Measurements from ENCODE around the gene TXNDC11. TPM values are rescaled to one million over a fixed set of nuclear protein-coding genes. Genes with fewer than 3 reads are reported as not detected.

TXNDC11 gene
- total and polyA plus RNA-seq, 10 of the 15 experiments (the other 5 are each of a cell fraction or from before 2014, with no cell fraction given): 1.7 to 86.7 (median 54.4) TPM

DNA sequence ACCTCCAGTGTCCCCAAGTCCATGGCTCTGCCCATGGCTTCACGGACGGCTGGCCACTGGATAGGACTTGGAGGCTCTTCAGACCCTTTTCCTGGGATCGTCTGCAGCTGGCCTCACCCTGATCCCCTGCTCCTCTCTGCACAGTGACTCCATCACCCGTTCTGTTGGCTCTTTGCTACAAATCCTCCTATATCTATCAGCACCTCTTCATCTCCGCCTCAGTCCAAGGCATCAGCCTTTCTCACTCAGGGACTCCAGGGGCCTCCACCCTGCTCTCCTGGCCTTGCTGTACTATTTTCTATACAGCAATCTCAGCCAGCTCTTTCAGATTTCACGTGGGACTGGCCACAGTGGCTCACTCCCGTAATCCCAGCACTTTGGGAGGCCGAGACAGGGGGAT, 85.1 kb downstream of the TXNDC11 start (continued):
- TF ChIP-seq, protein P1, sequence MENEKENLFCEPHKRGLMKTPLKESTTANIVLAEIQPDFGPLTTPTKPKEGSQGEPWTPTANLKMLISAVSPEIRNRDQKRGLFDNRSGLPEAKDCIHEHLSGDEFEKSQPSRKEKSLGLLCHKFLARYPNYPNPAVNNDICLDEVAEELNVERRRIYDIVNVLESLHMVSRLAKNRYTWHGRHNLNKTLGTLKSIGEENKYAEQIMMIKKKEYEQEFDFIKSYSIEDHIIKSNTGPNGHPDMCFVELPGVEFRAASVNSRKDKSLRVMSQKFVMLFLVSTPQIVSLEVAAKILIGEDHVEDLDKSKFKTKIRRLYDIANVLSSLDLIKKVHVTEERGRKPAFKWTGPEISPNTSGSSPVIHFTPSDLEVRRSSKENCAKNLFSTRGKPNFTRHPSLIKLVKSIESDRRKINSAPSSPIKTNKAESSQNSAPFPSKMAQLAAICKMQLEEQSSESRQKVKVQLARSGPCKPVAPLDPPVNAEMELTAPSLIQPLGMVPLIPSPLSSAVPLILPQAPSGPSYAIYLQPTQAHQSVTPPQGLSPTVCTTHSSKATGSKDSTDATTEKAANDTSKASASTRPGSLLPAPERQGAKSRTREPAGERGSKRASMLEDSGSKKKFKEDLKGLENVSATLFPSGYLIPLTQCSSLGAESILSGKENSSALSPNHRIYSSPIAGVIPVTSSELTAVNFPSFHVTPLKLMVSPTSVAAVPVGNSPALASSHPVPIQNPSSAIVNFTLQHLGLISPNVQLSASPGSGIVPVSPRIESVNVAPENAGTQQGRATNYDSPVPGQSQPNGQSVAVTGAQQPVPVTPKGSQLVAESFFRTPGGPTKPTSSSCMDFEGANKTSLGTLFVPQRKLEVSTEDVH (IDR thresholded peaks at IDR 0.05; ENCODE audit: low read depth, partially characterized antibody): no peak
- TF ChIP-seq RAD21 (IDR thresholded peaks at IDR 0.05; ENCODE audit: insufficient read depth, low read depth, low read length) (no peak), CBX3 (IDR thresholded peaks at IDR 0.05; ENCODE audit: borderline replicate concordance, low read depth) (no peak)

DNA sequence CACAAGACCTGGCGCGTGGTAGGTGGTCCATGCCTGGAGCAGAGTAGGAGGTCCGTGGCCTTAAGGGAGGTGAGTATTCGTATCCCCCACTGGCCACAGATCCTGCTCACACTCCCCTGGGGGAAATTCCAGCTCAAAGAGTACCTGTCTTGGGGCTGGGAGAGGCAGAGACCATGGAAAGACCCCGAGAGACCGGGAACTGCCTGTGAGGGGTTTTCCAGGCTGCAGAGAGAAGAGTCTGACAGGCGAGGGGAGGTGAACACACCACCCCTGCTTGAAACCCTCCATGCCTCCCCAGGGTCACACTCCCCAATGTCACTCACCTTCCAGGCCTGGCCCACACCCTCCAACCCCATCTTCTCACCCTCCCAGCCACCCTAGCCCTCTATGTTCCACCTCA, 87.0 kb downstream of the TXNDC11 start:
- FAIRE-seq: no peak
- no peaks in the 10 kb centered on the region for H3K27me3 ChIP-seq (replicated peaks in 1 of 2; ENCODE audit: control insufficient read depth in 2 of 2, insufficient read depth in 2 of 2, low read length in 1 of 2)
- in situ Hi-C loops (cut with MboI) (loop anchor here (25.0 kb wide), 1 partner anchor 693 kb away; no protein-coding TSS in a partner anchor), intact Hi-C loops (cut with micrococcal nuclease; ENCODE audit: unreplicated experiment) (no loop called here)
- H2AFZ ChIP-seq (ENCODE audit: control insufficient read depth, low read depth, low read length): peak overlapping the region; percentile 56
- ChIA-PET SMC1A (ENCODE audit: uncharacterized antibody, unreplicated experiment) (interaction anchor here (1.1 to 1.4 kb wide), 2 partner anchors 10 to 12 kb away, joined by 4 read pairs; no protein-coding TSS in a partner anchor), RAD21 (ENCODE audit: unreplicated experiment) (interaction anchor here (0.7 to 1.6 kb wide), 6 partner anchors 14 to 248 kb away, joined by 3 to 4 read pairs (median 3); no protein-coding TSS in a partner anchor), CTCF (interaction anchor here (0.9 to 1.5 kb wide), 3 partner anchors 9 to 124 kb away, joined by 3 to 4 read pairs (median 3); no protein-coding TSS in a partner anchor), POLR2A (interaction anchor here (1.5 kb wide), 1 partner anchor 14 kb away, joined by 6 read pairs; no protein-coding TSS in a partner anchor)
- H3K9me3 ChIP-seq (replicated peaks; ENCODE audit: control insufficient read depth, insufficient read depth, low read length): no peaks in the 10 kb centered on the region
- no peak overlapping the region for H3K4me3 ChIP-seq
- 39% methylated on average over 7 of the region's 7 CpGs for WGBS (ENCODE audit: insufficient coverage, insufficient replicate concordance, low lambda C conversion rate, missing lambda C conversion rate)
- DNase-seq (ENCODE audit: low read depth, low spot score): no peak
- H3K9ac ChIP-seq (ENCODE audit: control insufficient read depth, insufficient read depth, low read length): no peak overlapping the region
- H3K4me1 ChIP-seq (ENCODE audit: control insufficient read depth, insufficient read depth, low read length): peaks cover 7% of the 10 kb centered on the region
- no TSS peak for BruUV-seq (replicated peaks)
- no peaks in the 10 kb centered on the region for H3K79me2 ChIP-seq (ENCODE audit: control insufficient read depth, insufficient read depth, low read length)
- ATAC-seq: peak; percentile 72
- H3K27ac ChIP-seq (ENCODE audit: control insufficient read depth, insufficient read depth): no peak overlapping the region
- H3K36me3 ChIP-seq (ENCODE audit: control insufficient read depth in 2 of 2, insufficient read depth in 2 of 2, low read length in 1 of 2): no peaks in the 10 kb centered on the region
- H4K20me1 ChIP-seq (ENCODE audit: control insufficient read depth, insufficient read depth): no peaks in the 10 kb centered on the region
- H3K4me2 ChIP-seq (ENCODE audit: control insufficient read depth, insufficient read depth): peak overlapping the region; percentile 38
- TF ChIP-seq RUNX3 (IDR thresholded peaks at IDR 0.05; ENCODE audit: low read length) (0 out of 2 replicates have a peak, but pooled peaks have one; percentile 29), MTA2 (IDR thresholded peaks at IDR 0.05; ENCODE audit: low read depth) (no peak), WRNIP1 (IDR thresholded peaks at IDR 0.05; ENCODE audit: borderline replicate concordance, low read depth, low read length) (no peak), FOXM1 (IDR thresholded peaks at IDR 0.05; ENCODE audit: low read depth, low read length) (no peak), JUNB (IDR thresholded peaks at IDR 0.05) (no peak), BMI1 (IDR thresholded peaks at IDR 0.05; ENCODE audit: borderline replicate concordance) (no peak), SMAD1 (IDR thresholded peaks at IDR 0.05; ENCODE audit: low read depth, partially characterized antibody) (no peak), RB1 (IDR thresholded peaks at IDR 0.05; ENCODE audit: borderline replicate concordance) (no peak), GATAD2B (conservative IDR thresholded peaks at IDR 0.05; ENCODE audit: low read depth) (0 out of 2 replicates have a peak, but pooled peaks have one; percentile 18), BACH1 (IDR thresholded peaks at IDR 0.05; ENCODE audit: borderline replicate concordance) (no peak), SPI1 (IDR thresholded peaks at IDR 0.05; ENCODE audit: borderline replicate concordance, insufficient read depth, low read depth, low read length) (no peak), RELA (IDR thresholded peaks at IDR 0.05; ENCODE audit: borderline replicate concordance, partially characterized antibody) (peak; percentile 67), DPF2 (IDR thresholded peaks at IDR 0.05) (0 out of 2 replicates have a peak, but pooled peaks have one; percentile 34), POLR2A (IDR thresholded peaks at IDR 0.05; ENCODE audit: low read depth, low read length) (no peak), NFYB (IDR thresholded peaks at IDR 0.05; ENCODE audit: insufficient read depth, low read depth, low read length) (no peak), IKZF2 (IDR thresholded peaks at IDR 0.05) (peak; percentile 45 to 48; a peak in 3 of 4 replicates), TAF1 (IDR thresholded peaks at IDR 0.05; ENCODE audit: borderline replicate concordance, low read depth, low read length) (no peak)
- TF ChIP-seq, protein P2, sequence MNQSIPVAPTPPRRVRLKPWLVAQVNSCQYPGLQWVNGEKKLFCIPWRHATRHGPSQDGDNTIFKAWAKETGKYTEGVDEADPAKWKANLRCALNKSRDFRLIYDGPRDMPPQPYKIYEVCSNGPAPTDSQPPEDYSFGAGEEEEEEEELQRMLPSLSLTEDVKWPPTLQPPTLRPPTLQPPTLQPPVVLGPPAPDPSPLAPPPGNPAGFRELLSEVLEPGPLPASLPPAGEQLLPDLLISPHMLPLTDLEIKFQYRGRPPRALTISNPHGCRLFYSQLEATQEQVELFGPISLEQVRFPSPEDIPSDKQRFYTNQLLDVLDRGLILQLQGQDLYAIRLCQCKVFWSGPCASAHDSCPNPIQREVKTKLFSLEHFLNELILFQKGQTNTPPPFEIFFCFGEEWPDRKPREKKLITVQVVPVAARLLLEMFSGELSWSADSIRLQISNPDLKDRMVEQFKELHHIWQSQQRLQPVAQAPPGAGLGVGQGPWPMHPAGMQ (IDR thresholded peaks at IDR 0.05; ENCODE audit: borderline replicate concordance): no peak
